ENCODE results near the gene SPDYE5.
"Not testable (repeated sequence)": the region's sequence is repeated elsewhere in the genome, so short reads cannot be mapped to it uniquely, and the experiment has no call there.

SPDYE5 gene

GRCh38 chr7:75527224-75527722, 35.2 kb downstream of the SPDYE5 start:
- not testable (repeated sequence) for DNase-seq (ENCODE audit: low read depth, low spot score)

DNA sequence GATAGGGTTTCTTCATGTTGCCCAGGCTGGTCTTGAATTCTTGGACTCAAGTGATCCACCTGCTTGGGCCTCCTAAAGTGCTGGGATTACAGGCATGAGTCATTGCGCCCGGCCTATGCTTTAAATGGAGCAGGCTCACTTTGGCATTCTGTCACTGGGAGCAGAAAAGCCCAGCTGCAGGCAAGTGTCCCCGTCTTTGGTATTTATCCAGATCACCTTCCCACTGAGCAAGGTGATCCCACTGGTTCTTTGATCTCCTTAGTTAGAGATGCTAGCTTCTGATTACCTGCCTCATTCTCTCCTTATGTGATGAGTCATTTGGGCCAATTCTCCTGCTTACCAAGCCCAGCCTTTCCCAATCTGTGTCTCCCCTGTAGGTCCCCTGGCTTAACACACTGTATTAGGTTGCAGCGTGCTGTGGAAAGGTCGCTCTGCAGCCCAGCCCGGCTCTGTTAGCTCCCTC, 39.3 kb downstream of the SPDYE5 start:
- in situ Hi-C loops (cut with HindIII; ENCODE audit: low sequenced_read_pairs), result no loop called here
- no peak overlapping the region for H3K4me3 ChIP-seq (ENCODE audit: low read depth, low read length)
- DNase-seq (ENCODE audit: low read depth, low spot score), result no peak
- TF ChIP-seq CTCF (IDR thresholded peaks at IDR 0.05; ENCODE audit: low read depth, low read length), result no peak

More at GRCh38 chr7:75527224-75527722, 35.2 kb downstream of the SPDYE5 start:
- in situ Hi-C loops (cut with HindIII; ENCODE audit: low sequenced_read_pairs), result not testable (repeated sequence)
- H3K4me3 ChIP-seq (ENCODE audit: low read depth, low read length), result peak overlapping the region; percentile 82

GRCh38 chr7:75532639-75533038, 40.5 kb downstream of the SPDYE5 start:
- H3K4me3 ChIP-seq (ENCODE audit: low read depth, low read length), result no peak overlapping the region
- in situ Hi-C loops (cut with HindIII; ENCODE audit: low sequenced_read_pairs), result no loop called here
- DNase-seq (ENCODE audit: low read depth, low spot score), result no peak
- TF ChIP-seq CTCF (IDR thresholded peaks at IDR 0.05; ENCODE audit: low read depth, low read length), result no peak

- no peak for DNase-seq (ENCODE audit: low read depth, low spot score)
- H3K4me3 ChIP-seq (ENCODE audit: low read depth, low read length), result no peak overlapping the region
- no peak for TF ChIP-seq CTCF (IDR thresholded peaks at IDR 0.05; ENCODE audit: low read depth, low read length)
- in situ Hi-C loops (cut with HindIII; ENCODE audit: low sequenced_read_pairs), result no loop called here
Observed at GRCh38 chr7:75533926-75534325, 41.8 kb downstream of the SPDYE5 start.

- no peak overlapping the region for H3K4me3 ChIP-seq (ENCODE audit: low read depth, low read length)
- TF ChIP-seq CTCF (IDR thresholded peaks at IDR 0.05; ENCODE audit: low read depth, low read length), result no peak
- DNase-seq (ENCODE audit: low read depth, low spot score), result peak; percentile 60
- in situ Hi-C loops (cut with HindIII; ENCODE audit: low sequenced_read_pairs), result no loop called here
Observed at GRCh38 chr7:75534727-75535307, 42.7 kb downstream of the SPDYE5 start.

DNA sequence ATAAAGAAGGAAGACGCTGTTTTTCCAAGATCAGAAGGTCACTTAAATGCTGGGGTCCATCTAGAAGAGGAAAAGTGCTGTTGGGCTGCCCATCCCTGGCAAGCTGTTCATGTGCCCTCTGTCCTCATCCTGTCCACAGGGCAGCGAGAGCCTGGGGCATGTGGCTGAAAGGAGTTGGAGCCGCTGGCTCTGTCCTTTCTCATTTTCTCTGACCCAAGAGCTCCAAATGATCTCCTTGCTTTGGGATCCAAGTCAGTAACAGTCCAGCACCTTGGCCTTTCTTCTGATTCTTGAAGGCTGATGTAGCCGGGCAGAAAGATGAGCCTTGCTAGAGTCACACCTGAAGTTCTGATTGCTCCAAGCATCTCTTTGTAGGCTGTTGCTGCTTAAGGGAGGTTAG, 44.4 kb downstream of the SPDYE5 start:
- DNase-seq (ENCODE audit: low read depth, low spot score), result no peak
- in situ Hi-C loops (cut with HindIII; ENCODE audit: low sequenced_read_pairs), result no loop called here
- no peak overlapping the region for H3K4me3 ChIP-seq (ENCODE audit: low read depth, low read length)
- no peak for TF ChIP-seq CTCF (IDR thresholded peaks at IDR 0.05; ENCODE audit: low read depth, low read length)

DNA sequence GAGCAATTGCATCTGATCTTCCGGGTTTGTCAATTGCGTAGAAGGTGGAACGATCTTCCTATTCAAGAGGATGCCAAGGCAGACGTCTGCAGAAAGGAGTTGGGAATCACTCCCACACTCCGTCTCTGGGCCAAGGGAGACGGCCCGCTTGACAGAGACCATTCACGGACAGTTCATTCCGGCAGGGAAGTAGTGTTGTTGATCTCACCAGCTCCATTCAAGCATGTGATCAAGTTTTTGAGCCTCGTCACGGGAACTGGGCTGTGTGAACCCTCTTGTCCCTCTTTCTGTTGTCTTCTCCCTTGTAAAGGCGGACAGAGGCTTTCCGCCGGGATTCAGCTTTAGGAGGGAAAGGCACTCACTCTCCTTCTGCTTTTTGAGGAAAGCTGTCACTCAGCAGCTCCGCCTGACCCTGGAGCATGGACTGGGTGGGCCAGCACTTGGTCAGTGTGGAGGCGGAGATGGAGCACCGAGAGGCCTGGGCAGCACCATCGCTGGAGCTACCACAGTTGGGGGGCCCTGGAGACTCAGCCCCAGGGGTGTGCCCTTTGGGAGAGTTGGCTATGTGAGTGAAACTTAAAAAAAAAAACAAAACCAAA, 44.9 kb downstream of the SPDYE5 start:
- H3K4me3 ChIP-seq (ENCODE audit: low read depth, low read length), result no peak overlapping the region
- no peak for DNase-seq (ENCODE audit: low read depth, low spot score)
- in situ Hi-C loops (cut with HindIII; ENCODE audit: low sequenced_read_pairs), result no loop called here
- TF ChIP-seq CTCF (IDR thresholded peaks at IDR 0.05; ENCODE audit: low read depth, low read length), result no peak
